HUDEP-2 (cell line): ENCODE measurements around the gene ARHGAP44.
A peak's percentile ranks its signal among the peaks of the same experiment; 100 is the strongest.

Experiments
- DNase-seq, 76 experiments: peaks; one replicate each; lab custom pipeline; 2025; ENCODE audit not compliant: unreplicated experiment in 76 of 76; lab: John Stamatoyannopoulos, UW

ARHGAP44 gene

DNA sequence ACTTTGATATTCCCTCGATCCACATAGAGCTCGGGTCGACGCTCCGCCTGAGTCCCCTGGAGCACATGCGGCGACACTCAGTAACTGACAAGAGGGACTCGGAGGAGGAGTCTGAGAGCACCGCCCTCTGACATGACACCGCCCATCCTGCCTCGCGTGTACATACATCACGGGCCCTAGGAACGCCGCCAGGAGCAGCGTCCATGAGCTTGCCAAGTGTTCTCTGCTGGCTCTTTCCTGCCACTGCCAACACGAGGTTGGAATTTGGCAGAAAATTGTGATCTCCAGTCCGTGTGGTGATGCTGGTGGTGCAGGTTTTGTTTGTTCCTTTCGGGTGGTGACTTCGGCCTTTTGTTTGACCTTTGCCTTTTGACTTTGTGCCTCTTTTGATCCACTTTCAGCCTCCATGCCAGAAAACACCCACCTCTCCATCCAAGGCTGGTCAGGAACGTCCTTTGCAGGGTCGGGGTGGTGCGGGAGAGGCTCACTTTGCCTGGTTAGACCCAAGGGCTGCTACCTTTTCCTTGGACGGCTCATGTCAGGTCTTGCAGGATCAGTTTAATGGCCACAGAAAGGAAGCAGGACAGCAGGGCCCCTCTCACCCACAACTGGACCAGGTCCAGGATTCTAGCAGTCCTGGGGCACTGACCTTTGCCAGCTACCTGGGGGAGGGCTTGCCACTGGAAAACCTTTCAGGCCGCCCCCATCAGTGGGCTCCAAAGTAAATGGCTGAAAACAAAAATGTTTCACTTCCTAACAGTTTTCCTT is 200.9 kb downstream of the ARHGAP44 start:
- no peak for DNase-seq

DNA sequence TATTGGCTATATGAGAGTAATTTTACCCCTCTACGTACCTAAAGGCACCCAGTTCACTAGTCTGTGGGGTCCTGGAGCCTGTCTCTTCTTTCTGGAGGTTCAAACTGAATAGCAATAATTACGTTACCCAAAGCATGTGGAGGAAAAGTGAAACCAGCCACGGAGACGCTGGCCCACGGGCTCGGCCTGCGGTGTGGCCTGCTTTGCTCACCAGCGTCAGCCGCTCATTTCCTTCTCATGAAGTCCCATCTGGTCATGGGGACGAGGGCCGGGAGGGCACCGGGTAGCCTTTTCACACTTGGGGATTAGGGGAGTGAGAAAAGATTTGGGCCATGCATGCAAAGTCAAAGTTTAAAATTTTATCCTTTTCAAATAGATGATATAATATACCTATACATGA is 201.6 kb downstream of the ARHGAP44 start:
- DNase-seq: no peak

DNA sequence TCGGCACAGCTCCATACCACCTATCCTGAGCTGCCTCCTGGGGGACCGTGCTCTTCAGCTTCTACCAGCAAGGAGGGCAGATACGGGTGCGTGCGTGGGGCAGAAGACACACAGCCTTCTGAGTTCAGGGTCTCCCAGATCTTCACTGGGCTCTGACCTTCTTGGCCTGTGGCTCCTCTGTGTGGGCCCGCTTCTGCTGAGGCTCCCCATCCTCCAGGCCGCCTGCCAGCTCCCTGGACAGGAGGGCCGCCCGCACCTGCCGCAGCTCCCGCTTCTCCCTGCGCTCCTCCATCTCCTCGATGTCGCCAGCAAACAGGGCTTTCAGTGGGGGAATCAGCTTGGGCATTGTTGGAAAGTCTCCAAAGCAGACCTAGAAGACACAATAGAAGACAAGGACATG is 203.4 kb downstream of the ARHGAP44 start:
- no peak for DNase-seq

DNA sequence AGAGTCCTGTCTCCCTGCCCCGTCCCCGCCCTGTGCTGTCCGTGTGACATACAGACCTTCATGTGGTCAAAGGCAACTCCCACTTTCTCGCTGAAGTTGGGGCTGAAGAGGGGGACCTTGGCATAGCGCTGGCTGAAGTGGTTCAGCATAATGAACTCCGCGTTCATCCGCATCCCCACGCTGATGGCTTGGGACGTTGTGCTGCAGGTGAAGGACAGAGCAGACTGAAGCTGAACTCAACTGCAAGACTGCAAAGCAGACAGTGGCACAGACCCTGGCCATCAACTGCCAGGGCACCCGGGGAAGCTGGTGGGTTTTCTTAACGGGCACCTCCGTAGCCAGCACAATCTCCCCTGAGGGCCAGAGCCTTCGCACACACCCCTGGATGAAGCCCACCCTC is 204.3 kb downstream of the ARHGAP44 start:
- no peak for DNase-seq

DNA sequence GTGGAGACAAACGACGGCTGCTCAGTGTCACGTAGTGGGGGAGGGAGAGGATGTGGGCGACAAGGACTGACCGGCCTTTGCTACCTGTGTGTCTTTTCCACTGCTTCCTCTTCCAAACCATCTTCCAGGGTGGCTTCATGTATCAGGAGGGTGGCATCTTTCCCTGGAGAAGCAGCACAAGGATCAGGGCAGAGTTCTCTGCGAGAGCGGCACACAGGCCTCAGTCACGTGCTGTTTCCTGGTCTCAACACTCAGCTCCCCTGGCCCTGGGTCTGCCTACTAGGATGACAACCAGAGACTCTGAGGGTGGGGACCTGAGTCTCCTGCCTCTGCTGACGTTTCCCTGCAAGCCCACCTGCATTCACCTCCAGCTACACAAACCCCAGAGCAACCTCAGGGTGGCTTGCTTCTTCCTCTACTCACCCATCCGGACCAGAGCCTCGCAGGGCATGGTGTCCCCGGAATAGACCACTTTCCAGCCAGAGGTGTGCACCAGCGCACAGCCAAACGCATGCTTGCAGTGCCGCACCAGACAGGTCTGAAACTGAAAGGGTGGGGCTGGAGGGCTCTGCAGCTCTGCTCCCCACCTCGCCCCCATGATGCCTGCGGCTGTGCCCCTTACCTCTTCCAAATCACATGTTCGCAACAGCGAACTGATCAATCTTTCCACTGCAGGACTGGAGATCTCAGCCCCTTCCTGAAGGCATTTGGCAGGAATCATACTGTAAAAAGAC is 205.2 kb downstream of the ARHGAP44 start:
- no peak for DNase-seq

DNA sequence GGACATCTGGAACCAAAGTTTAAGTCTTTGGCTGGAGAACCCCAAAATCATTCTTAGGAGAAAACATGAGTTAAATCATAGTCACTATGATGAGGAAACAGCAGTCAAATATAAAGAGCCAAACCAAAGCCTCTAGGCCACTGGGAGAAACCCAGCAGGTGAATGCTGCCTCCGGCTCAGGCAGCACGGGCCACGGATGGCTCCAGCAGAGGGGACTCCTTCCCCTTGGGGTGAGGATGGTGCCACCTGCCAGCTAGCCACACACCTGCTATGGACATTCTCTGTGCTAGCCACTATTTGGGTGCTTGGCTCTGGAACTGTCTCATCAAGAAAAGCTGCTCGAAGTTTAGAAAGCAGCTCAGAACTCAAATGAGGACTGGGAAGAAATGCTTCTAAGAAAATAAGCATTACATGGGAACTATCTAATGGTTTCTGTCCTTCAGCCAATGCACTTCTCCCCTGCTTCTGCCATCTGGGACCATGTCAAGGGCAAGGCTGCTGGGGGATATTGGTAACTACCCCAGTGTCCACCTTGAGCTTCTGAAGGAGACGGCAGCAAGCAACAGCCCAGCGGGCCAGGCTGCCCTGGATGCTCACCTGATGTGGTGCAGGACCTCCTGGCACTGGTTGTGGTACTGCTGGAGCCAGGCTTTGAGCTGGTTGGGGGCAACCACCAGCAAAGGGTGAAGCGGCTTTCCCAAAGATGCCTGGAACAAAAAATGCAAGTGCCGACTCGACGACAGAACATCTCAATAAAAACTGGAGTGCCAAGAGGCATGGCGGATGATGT is 206.0 kb downstream of the ARHGAP44 start:
- no peak for DNase-seq

DNA sequence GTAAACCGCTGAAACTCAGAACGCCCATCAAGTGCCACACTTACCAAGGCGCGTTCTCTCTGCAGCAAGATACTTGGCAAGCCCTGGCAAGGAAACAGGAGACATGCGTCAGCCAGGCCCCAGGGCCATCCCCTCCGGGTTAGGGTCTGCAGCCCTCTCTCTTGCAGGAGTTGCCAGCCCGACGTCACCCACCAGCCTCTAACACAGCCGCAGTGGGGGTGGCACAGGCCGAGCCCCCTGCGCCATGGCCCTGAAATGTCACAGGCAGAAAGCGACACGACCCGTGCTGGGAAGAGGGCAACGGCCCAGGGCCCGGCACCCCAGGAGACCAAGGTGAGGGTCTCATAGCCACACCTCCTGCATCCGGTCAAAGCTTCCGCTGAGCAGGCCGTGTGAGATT is 206.6 kb downstream of the ARHGAP44 start:
- DNase-seq: no peak

DNA sequence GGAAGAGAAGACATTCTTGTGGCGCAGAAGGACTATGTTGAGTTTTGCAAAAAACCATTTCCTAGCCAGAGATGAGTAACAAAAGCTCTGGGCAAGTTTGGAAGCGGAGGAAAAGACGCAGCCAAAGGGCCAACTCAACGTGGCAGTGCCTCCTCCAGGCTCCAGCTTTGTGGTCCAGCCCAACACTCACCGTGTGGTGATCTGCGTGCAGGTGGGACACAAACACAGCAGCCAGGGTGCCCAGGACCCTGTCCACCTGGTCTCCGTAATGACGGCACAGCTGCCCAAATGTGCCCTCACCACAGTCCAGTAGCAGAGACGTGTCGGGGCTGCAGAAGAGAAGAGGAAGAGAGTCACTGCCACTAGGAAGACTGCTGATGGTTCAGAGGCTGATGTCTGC is 207.1 kb downstream of the ARHGAP44 start:
- no peak for DNase-seq

DNA sequence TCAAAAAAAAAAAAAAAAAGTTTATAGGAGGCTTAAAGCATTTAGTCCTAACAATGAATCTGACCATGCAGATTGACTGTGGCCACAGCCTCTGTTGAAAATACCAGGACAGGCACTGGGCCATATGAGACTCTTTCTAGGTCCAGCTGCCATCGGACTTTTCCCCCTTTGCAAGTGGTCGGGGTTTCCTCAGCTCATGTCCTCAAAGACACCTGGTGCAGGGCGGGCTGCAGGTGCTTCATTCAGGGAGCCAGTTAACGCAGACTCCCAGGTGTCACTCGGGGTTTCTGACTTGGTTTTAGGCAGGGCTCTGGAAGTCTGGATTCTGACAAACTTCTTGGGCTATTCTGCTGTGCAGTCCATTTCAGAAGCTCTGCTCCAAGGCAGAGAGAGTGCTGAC is 207.6 kb downstream of the ARHGAP44 start:
- DNase-seq: no peak

DNA sequence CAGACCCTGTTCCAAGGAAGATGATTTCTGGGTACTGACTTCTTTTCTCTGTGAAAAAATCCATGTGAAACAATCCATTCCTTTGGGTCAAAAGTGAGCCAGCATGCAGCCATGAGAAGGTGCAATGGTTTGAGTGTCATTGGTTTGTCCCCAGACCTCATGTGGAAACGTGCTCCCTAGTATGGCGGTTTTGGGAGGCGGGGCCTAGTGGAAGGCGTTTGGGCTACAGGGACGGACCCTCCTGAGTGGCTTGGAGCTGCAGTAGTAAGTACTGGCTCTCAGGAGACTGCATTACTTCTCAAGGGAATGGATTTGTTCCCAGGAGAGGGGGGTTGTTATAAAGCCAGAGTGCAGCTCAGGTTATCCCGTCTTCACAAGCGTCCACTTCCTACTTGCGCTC is 209.2 kb downstream of the ARHGAP44 start:
- DNase-seq: no peak

DNA sequence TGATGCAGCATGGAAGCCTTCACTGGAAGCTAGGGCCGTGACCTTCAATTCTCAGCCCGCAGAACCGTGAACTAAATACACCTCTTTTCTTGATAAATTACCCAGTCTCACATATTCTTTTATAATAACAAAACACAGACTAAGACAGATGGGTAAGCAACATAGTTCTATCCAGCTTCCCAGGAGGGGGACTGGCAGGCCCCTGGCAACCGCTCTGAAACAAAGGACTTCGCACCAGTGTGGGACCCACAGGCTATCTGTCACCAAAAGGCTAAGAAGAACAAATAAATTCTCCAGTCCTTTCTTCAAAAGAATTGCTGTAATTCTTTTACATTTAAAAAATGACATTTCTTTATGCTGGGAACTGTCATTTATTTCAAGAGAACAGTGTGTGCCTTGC is 209.6 kb downstream of the ARHGAP44 start:
- DNase-seq: no peak

DNA sequence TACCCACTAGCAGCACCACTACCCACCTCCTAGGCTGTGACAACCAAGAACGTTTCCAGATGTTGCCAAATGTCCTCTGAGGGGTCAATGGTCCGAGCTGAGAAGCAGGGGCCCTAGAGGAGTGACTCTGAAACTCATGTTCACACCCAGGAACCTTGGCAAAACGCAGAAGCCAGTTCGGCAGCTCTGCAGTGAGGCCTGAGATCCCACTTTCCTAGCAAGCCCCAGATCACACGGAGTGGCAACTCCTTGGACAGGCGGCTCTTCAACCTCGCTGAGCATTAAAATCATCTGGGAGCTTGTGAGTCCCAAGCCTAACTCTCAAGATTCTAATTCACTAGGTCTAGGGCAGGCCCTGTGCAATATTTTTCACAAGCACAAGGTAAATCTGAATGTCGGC is 211.3 kb downstream of the ARHGAP44 start:
- no peak for DNase-seq

DNA sequence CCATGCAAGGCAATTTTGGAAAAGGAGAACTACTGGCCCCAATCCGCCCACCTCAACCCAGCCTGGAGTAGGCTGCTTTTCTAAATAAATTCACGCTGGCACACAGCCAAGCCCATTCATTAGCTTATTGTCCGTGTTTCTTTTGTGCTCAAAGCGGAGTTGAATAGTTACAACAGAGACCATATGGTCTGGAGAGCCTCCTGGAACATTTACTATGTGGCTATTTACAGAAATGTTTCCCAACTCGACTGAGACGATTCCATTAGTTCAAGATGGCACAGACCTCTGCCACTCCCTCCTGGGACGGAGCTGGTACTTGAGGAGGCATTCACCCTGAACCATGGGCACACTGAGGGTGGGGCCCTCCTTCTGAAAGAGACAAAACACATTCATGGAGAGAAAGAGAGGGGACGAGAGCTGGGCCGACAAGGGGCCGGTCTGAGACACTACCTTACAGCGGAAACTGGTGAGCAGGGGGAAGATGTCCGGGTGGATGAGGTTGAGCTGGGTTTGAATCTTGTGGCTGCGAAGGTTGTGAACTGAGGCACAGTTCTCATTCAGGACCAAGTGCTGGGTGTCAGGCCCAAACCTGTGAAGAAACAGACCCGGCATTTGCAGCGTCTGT is 212.8 kb downstream of the ARHGAP44 start:
- no peak for DNase-seq

DNA sequence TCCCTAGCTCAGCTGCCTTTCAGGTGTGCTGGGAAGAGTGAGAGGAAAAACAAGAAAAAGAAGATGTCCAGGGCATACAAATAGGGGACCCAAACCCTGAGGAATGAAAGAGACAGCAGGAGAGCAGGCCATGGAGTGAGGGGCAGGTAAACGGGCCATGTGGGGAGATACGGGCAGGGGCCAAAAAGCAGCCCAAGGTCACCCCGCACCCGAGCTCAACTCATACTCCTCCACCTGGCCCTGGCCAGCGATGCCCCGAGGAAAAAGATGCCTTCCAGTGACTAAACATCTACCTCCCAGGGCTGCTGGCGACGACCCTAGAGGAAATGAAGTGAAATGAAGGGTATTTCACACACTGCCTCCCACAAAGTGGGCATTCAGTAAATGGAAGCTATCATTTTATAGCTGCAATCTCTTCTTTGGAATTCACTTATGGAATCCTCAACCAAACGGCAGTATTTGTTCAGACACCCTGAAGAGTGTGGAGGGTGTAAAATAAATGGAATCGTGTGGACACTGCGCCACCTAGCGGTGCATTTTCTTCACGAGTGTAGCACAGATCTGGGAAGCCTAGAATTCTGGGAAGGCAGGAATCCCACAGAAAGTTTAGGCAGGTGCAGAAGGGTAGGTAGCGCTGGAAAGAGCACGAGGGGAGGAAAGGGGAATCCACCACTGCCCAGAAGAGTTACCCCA is 213.6 kb downstream of the ARHGAP44 start:
- DNase-seq: peak in 38 of 76 experiments; percentile 2 to 51 (median 22)

DNA sequence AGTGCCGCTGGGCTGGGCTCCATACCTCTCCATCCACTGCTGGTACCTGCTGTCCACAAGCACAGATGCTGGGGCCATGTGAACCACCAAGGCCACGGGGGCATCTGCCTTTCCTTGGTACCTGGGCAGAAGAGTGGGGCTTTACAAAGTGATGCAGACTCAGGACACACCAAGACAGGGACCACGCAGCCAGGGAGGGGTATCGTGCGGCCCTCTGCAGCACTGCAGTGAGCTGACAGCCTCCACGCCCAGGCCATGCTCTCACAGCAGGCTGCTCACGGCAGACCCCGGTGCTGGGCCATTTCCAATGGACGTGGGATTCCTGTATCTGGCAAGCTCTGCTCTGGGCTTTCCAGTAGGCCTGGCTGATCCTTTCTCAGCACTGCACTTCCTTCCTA is 214.2 kb downstream of the ARHGAP44 start:
- no peak for DNase-seq

DNA sequence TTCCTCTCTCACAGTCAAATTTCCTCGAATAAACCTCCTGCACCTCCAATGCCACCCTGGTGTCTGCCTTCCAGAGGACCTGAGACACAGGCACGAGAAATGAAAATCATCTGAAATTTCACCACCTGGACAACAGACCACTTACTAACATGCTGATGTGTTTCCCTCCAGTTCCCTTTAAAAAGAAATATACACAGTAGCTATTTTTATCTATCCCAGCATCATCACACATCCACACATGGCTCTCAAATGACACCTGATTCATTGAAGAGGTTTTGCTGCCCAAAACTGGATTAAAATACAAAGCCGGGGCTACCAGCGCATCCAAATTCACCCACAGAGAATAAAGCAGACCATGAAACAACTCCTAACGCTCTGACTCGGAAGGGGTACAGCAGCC is 214.6 kb downstream of the ARHGAP44 start:
- DNase-seq: no peak

DNA sequence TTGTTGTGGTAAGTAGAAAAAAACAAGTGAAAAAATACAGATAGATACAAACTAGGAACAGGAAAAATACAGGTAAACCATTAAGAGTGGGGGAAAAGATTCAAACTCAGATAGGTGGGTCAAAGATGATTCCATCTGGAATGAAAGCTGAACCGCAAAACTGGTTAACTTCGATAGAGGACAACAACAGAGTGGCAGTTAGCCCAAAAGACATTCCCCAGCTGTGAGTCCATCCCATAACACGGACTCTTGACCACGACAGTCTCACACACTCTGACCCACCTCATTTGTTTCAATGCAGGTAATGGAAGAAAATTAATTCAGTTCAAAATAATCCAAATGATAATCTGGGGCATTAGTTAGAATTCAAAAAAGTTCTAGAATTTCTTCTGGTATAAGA is 215.0 kb downstream of the ARHGAP44 start:
- DNase-seq: no peak

DNA sequence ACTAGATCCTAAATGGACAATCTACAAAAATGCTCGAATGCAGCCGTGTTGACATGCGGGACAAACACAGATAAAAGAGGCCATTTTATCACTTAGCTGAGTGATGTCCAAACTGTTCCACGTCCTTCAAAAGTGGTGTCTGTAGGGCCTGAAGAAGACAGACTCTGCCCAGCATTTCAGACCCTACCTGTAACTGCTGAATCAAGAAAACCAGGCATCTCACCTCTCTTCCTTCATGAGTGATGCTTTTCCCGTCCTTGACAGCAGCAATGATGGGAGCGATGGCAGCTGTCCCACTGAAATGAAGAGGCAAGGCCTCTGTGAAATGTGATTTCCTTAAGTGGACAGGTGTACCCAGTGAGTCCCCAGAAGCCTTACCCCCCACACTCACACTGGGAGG is 216.2 kb downstream of the ARHGAP44 start:
- DNase-seq: no peak

DNA sequence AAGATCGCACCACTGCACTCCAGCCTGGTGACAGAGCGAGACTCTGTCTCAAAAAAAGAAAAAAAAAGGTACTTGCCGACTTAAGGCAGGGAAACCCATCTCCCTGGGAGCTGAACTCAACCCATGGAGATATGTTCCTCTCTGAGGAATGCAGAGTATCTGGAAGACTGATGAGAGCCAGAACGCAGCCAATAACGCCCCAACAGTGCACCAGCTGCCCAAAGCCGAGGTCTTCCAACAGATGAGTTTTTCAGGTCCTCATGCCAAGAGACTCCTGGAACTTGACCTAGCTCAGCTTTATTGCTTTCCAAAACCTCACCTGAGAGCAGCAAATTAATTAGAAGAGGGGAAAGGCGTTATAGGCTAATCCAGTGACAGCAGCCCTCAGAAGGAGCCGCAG is 219.2 kb downstream of the ARHGAP44 start:
- DNase-seq: no peak

DNA sequence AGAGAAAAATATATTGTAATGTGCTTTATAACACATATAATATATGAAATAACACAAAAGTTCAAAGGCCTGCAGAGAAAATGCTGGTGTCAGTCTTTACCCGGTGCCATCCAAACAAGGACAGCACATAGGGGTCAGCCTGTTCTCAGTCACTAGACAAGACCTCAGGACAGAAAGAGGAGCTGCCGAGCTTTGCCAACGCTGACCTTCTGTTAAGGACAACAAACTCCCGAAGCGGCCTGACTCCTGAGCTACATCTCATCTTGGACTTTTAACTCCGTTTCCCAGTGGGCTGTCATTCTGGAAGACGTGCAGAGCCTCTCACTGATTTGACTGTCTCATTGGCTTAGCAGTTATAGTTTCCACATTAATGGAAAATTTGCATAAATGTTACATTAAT is 221.7 kb downstream of the ARHGAP44 start:
- DNase-seq: no peak

DNA sequence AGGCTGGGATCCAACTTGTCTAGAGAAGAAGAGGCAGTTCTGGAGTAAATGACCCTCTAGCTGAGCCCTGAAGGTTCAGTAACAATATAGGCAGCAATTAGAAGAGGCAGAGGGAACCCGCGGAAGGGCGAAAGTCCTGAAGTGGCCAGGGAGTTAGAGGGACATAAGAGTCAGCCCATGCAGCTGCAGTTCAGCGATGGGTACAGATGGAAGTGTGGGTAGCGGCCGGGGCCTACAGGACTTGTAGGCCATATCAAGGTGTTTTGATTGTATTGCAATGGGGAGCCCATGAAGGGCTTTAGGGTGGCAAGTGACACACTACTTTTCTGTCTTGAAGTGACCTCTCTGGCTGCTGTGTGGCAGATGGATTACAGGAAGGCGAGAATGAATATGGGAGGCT is 225.5 kb downstream of the ARHGAP44 start:
- DNase-seq: no peak
